Body of pancreas (tissue), 4 donors: Measurements from ENCODE around the gene CDC14B. TPM values are rescaled to one million over a fixed set of nuclear protein-coding genes. Genes with fewer than 3 reads are reported as not detected.
"Not testable (repeated sequence)": the region's sequence is repeated elsewhere in the genome, so short reads cannot be mapped to it uniquely, and the experiment has no call there.

Experiments
- ATAC-seq: fragments of 150-250 bp; one replicate; pipeline ENCODE4 v1.9.1; 2016
- DNase-seq, 4 donors: peaks; one replicate each; pipeline ENCODE4 v3.0.0-alpha.2; 2019
- H3K27ac ChIP-seq, 4 donors: fragments of 200-600 bp; sonication (generic); 1 replicate in 3 of 4; 2 replicates in 1 of 4; pipeline versions ENCODE4 v1.5.1 to v1.6.1; 2016 to 2019; ENCODE audit warnings: mild to moderate bottlenecking in 1 of 4, mixed read lengths in 1 of 4, moderate library complexity in 1 of 4
- H3K27me3 ChIP-seq, 2 donors: fragments of 200-600 bp; sonication (generic); one replicate each; pipeline ENCODE4 v1.6.0; 2016; ENCODE audit warnings: mild to moderate bottlenecking in 1 of 2
- H3K36me3 ChIP-seq, 2 donors: fragments of 200-600 bp; sonication (generic); replicated peaks in 1 of 2; 2 replicates each; pipeline ENCODE4 v1.5.1; 2016; ENCODE audit warnings: low read depth in 2 of 2; ENCODE audit not compliant: insufficient read depth in 1 of 2
- H3K4me1 ChIP-seq: fragments of 200-600 bp; sonication (generic); one replicate; pipeline ENCODE4 v1.6.0; 2016
- H3K4me3 ChIP-seq, 2 donors: fragments of 200-600 bp; sonication (generic); 1 replicate in 1 of 2; 2 replicates in 1 of 2; pipeline ENCODE4 v1.5.1; 2016 to 2019
- H3K9me3 ChIP-seq, 3 donors: fragments of 200-600 bp; sonication (generic); 1 replicate in 2 of 3; 2 replicates in 1 of 3; pipeline ENCODE4 v1.5.1; 2016
- CTCF ChIP-seq, 7 experiments: fragments of 450-650 bp in 4 of 7; fragments of 200-600 bp in 3 of 7; sonication (generic) in 3 of 7; IDR thresholded peaks; one replicate each; pipeline ENCODE4 v1.5.1; 2016 to 2019; ENCODE audit warnings: antibody characterized with exemption in 7 of 7
- POLR2A ChIP-seq, 3 donors: fragments of 450-650 bp; IDR thresholded peaks; one replicate each; pipeline ENCODE4 v1.6.1; 2016; ENCODE audit warnings: antibody characterized with exemption in 3 of 3, mild to moderate bottlenecking in 2 of 3
- WGBS, 2 donors: methylation state at CpG; one replicate each; pipeline ENCODE4 v1.1.5; 2017; 5-methylcytosine and 5-hydroxymethylcytosine counted together
- intact Hi-C: fragments of 100-400 bp; cut with DNase I; formaldehyde crosslinking; loops from one replicate; pipeline ENCODE4 v1.15.1; 2023
- total RNA-seq, 2 donors: library from RNA; depleted of rRNA; stranded (reverse); fragments of >200 nt; gene quantifications; one replicate each; pipeline ENCODE4 v1.1.0, GENCODE V29; 2016

Gene CDC14B
- total RNA-seq, 2 donors from 2014 or later: 10.9 to 16.1 TPM

GRCh38 chr9:96551403-96551802 is 68.2 kb downstream of the CDC14B start:
- TF ChIP-seq CTCF (IDR thresholded peaks at IDR 0.05) (no peak), POLR2A (IDR thresholded peaks at IDR 0.05) (no peak)
- 80 to 88% methylated on average over 6 of the region's 6 CpGs for WGBS, 2 donors
- Histone ChIP-seq H3K36me3 (no peaks in the 10 kb centered on the region), H3K4me1 (no peaks in the 10 kb centered on the region), H3K9me3 (no peaks in the 10 kb centered on the region), H3K27me3 (no peaks in the 10 kb centered on the region), H3K27ac (no peak overlapping the region), H3K4me3 (no peak overlapping the region)
- intact Hi-C loops: no loop called here
- no peak for ATAC-seq
- no peak for DNase-seq

- no peaks in the 10 kb centered on the region for H3K4me1 ChIP-seq
- no peaks in the 10 kb centered on the region for H3K9me3 ChIP-seq
- H3K4me3 ChIP-seq: no peak overlapping the region
- no peaks in the 10 kb centered on the region for H3K36me3 ChIP-seq
- intact Hi-C loops: no loop called here
- ATAC-seq (no peak), DNase-seq (no peak)
- TF ChIP-seq POLR2A (IDR thresholded peaks at IDR 0.05): no peak
- no peak for TF ChIP-seq CTCF (IDR thresholded peaks at IDR 0.05)
- WGBS, 2 donors: 77 to 79% methylated on average over 4 of the region's 4 CpGs
- no peak overlapping the region for H3K27ac ChIP-seq
- H3K27me3 ChIP-seq: no peaks in the 10 kb centered on the region
Observed at GRCh38 chr9:96550659-96551058, 69.0 kb downstream of the CDC14B start.

- WGBS, 2 donors: 90 to 94% methylated on average over 15 of the region's 15 CpGs
- DNase-seq, H3K36me3 ChIP-seq, H3K4me1 ChIP-seq, H3K9me3 ChIP-seq, H3K4me3 ChIP-seq, ATAC-seq, intact Hi-C loops, H3K27me3 ChIP-seq, H3K27ac ChIP-seq: not testable (repeated sequence)
Observed at GRCh38 chr9:96543131-96543530, 76.5 kb downstream of the CDC14B start.

GRCh38 chr9:96540106-96540505 is 79.5 kb downstream of the CDC14B start:
- TF ChIP-seq POLR2A (IDR thresholded peaks at IDR 0.05): no peak
- TF ChIP-seq CTCF (IDR thresholded peaks at IDR 0.05): no peak
- ATAC-seq (no peak), DNase-seq (no peak)
- intact Hi-C loops: no loop called here
- Histone ChIP-seq H3K27me3 (no peaks in the 10 kb centered on the region), H3K4me3 (no peak overlapping the region), H3K27ac (no peak overlapping the region), H3K4me1 (no peaks in the 10 kb centered on the region), H3K36me3 (no peaks in the 10 kb centered on the region), H3K9me3 (no peaks in the 10 kb centered on the region)
- WGBS, 2 donors: 96 to 100% methylated on average over 3 of the region's 3 CpGs

- no peak overlapping the region for H3K4me3 ChIP-seq
- intact Hi-C loops: no loop called here
Observed at GRCh38 chr9:96532173-96532572, 87.5 kb downstream of the CDC14B start.

More at GRCh38 chr9:96532173-96532572, 87.5 kb downstream of the CDC14B start:
- no peaks in the 10 kb centered on the region for H3K27me3 ChIP-seq
- H3K4me1 ChIP-seq: no peaks in the 10 kb centered on the region
- H3K36me3 ChIP-seq: peaks cover 0 to 2% of the 10 kb centered on the region in 2 donors
- no peak for ATAC-seq
- H3K27ac ChIP-seq: no peak overlapping the region
- no peak for DNase-seq
- TF ChIP-seq POLR2A (IDR thresholded peaks at IDR 0.05): no peak
- TF ChIP-seq CTCF (IDR thresholded peaks at IDR 0.05): no peak
- H3K9me3 ChIP-seq: no peaks in the 10 kb centered on the region
